Activated CD8-positive, alpha-beta T cell treated with anti-CD3 and anti-CD28 coated beads, Interleukin-2, amount 10 ng/mL, durations not matched to agents 7 days and 5 days (primary cell): ENCODE measurements around the gene TAF1D. TPM values are rescaled to one million over a fixed set of nuclear protein-coding genes. Genes with fewer than 3 reads are reported as not detected.

Experiments
- ATAC-seq: fragments of 150-1000 bp; cut with Tn5 transposase; one replicate; pipeline ENCODE4 v1.10.0; 2021; ENCODE audit warnings: moderate library complexity
- CTCF ChIA-PET: fragments of 350-600 bp; sonication (Branson Sonifier 250); formaldehyde crosslinking; loops from one replicate; lab custom pipeline; 2021; ENCODE audit warnings: antibody characterized with exemption; lab: Charles Lee
- POLR2A ChIA-PET: fragments of 350-600 bp; sonication (Branson Sonifier 250); formaldehyde crosslinking; loops from one replicate; lab custom pipeline; 2021; ENCODE audit warnings: antibody characterized with exemption; lab: Charles Lee
- DNase-seq: peaks from one replicate; pipeline ENCODE4 v3.0.0-alpha.2; 2020
- H3K27ac Mint-ChIP-seq: one replicate; pipeline ENCODE4 v1.8.0; 2021; ENCODE audit warnings: mild to moderate bottlenecking, mixed read lengths
- H3K27me3 Mint-ChIP-seq: one replicate; pipeline ENCODE4 v1.8.0; 2021; ENCODE audit warnings: low read depth, mixed read lengths
- H3K36me3 Mint-ChIP-seq: one replicate; pipeline ENCODE4 v1.8.0; 2021; ENCODE audit warnings: low read depth, mixed read lengths
- H3K4me1 Mint-ChIP-seq: one replicate; pipeline ENCODE4 v1.8.0; 2021; ENCODE audit warnings: low read depth, mixed read lengths
- H3K4me3 Mint-ChIP-seq: one replicate; pipeline ENCODE4 v1.8.0; 2021; ENCODE audit warnings: mild to moderate bottlenecking, mixed read lengths
- H3K9me3 Mint-ChIP-seq: one replicate; pipeline ENCODE4 v1.8.0; 2022; ENCODE audit warnings: mixed read lengths; ENCODE audit not compliant: insufficient read depth
- total RNA-seq, 2 experiments: library from RNA; stranded (reverse); gene quantifications; one replicate each; pipeline ENCODE4 v1.2.3, GENCODE V29; 2021

TAF1D gene
- total RNA-seq, 2 experiments from 2014 or later: 161 to 172 TPM

DNA sequence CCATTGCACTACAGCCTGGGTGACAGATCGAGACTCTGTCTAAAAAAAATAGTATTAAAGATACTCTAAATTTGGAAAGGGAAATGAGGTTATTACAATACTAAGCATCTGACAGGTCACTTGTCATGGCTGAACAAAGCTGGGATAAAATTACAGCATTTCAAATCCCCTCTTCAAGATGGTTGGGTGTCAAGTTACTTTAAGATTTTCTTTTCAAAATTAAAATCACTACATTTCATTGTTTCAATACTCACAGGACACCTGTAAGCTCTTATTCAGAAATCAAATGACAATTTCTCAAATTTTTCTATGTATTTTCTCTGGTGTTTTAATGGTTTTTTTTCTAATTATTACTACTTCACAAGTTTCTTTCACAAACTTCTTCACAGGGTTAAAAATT, 5.7 kb downstream of the TAF1D start:
- ChIA-PET POLR2A (interaction anchor here (0.6 to 9.5 kb wide), 2 partner anchors 16 to 48 kb away, joined by 3 to 161 read pairs; partner anchors contain the start of gene MED17), CTCF (no interaction called here)
- DNase-seq (no peak), ATAC-seq (no peak)
- H3K9me3 Mint-ChIP-seq: no peaks in the 10 kb centered on the region
- H3K4me1 Mint-ChIP-seq: peaks cover 68% of the 10 kb centered on the region
- H3K27ac Mint-ChIP-seq: peak overlapping the region; percentile 67
- H3K4me3 Mint-ChIP-seq: peak overlapping the region; percentile 40
- H3K36me3 Mint-ChIP-seq: peaks cover 90% of the 10 kb centered on the region
- H3K27me3 Mint-ChIP-seq: no peaks in the 10 kb centered on the region

DNA sequence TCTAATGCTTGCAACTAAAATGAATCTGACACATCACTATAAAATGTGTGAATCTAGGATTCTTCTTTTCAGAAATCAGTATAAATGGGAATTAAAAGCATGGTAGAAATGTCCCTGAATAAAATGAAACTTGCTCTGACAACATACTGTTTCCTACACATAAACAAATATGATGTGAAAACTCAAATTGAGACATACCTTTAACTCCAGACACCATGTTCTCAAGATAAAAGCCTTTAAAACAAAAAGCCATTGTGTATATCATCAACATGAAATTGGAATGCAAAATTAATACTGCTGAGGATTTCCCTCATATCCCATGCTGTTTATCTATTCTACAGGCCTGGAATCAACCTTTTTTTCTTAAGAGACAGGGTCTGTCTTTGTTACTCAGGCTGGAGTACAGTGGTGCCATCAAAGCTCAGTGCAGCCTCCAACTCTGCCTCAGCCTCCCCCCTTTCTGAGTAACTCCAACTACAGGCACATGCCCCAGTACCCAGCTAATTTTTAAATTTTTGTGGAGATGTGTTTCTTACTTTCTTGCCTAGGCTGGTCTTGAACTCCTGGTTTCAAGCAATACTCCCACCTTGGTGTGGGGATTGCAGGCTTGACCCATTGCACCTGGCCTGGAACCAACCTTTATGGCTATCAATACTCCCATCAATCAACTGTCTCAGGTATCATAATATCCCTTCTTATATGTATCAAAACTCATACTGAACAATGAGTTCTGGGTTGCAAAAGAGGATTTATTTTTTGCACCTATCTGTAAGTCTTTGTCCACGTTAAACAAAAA, 6.7 kb downstream of the TAF1D start:
- H3K27ac Mint-ChIP-seq: peak overlapping the region; percentile 43
- no peaks in the 10 kb centered on the region for H3K9me3 Mint-ChIP-seq
- ATAC-seq (no peak), DNase-seq (no peak)
- peak overlapping the region; percentile 34 for H3K4me3 Mint-ChIP-seq
- POLR2A ChIA-PET: interaction anchor here (1.5 to 9.5 kb wide), 2 partner anchors 9 to 49 kb away, joined by 3 to 161 read pairs; partner anchors contain the start of gene MED17
- H3K27me3 Mint-ChIP-seq: no peaks in the 10 kb centered on the region
- peaks cover 92% of the 10 kb centered on the region for H3K36me3 Mint-ChIP-seq
- H3K4me1 Mint-ChIP-seq: peaks cover 66% of the 10 kb centered on the region
- CTCF ChIA-PET: no interaction called here

GRCh38 chr11:93733474-93733873, 7.8 kb downstream of the TAF1D start:
- ChIA-PET CTCF (no interaction called here), POLR2A (interaction anchor here (3.3 to 9.5 kb wide), 2 partner anchors 8 to 50 kb away, joined by 22 to 161 read pairs; partner anchors contain the start of genes C11orf54, MED17 and TAF1D)
- Mint-ChIP-seq H3K27ac (peak overlapping the region; percentile 60), H3K4me1 (peaks cover 57% of the 10 kb centered on the region), H3K9me3 (no peaks in the 10 kb centered on the region), H3K4me3 (peak overlapping the region; percentile 7), H3K27me3 (no peaks in the 10 kb centered on the region), H3K36me3 (peaks cover 92% of the 10 kb centered on the region)
- ATAC-seq (no peak), DNase-seq (no peak)

DNA sequence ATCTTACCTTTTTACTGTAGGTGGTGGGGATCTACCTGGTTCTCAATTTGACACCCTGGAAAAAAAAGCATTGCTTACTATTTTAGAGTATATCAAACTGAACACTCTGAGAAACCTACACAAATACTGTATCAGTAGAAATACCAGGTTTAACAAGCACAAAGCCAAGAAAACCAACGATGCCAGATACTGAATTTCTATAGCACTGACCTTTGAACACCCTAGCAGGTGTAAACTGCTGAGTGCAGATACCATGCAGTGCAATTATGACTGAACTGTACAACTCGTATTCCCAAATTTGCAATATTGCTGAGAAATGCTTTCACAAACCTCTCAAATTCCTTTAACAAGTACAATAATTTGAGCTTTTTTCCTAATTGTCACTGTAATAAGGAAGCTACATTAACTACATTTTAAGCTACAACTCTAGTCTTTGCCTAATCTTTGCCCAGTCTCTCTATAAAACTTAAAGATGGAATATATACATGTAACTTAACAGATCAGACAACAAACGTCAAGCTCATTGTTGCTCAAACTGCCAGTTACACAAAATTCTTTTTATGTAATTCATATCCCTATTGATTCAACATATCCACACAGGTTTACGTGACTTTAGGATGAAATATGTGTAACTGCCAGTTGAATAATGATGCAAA, 8.9 kb downstream of the TAF1D start:
- Mint-ChIP-seq H3K9me3 (no peaks in the 10 kb centered on the region), H3K27me3 (no peaks in the 10 kb centered on the region), H3K4me3 (no peak overlapping the region), H3K4me1 (peaks cover 45% of the 10 kb centered on the region), H3K27ac (peak overlapping the region; percentile 12), H3K36me3 (peaks cover 90% of the 10 kb centered on the region)
- ChIA-PET POLR2A (interaction anchor here (3.3 kb wide), 1 partner anchor 9 kb away, joined by 22 read pairs; the partner anchor contains the start of genes C11orf54 and TAF1D), CTCF (interaction anchor here (0.9 kb wide), 1 partner anchor 52 kb away, joined by 3 read pairs; the partner anchor contains the start of gene MED17)
- DNase-seq (no peak), ATAC-seq (no peak)

- Mint-ChIP-seq H3K9me3 (no peaks in the 10 kb centered on the region), H3K27ac (peak overlapping the region; percentile 60)
- POLR2A ChIA-PET: interaction anchor here (1.0 to 3.3 kb wide), 2 partner anchors 11 to 54 kb away, joined by 4 to 22 read pairs; partner anchors contain the start of genes C11orf54, MED17 and TAF1D
Measured at GRCh38 chr11:93730108-93731107, 10.9 kb downstream of the TAF1D start.

GRCh38 chr11:93729129-93729616, 12.1 kb downstream of the TAF1D start:
- H3K4me1 Mint-ChIP-seq: peaks cover 18% of the 10 kb centered on the region
- no peak for ATAC-seq
- ChIA-PET POLR2A (interaction anchor here (0.9 to 1.2 kb wide), 2 partner anchors 12 to 55 kb away, joined by 4 to 5 read pairs; partner anchors contain the start of genes C11orf54, MED17 and TAF1D), CTCF (interaction anchor here (2.1 kb wide), 1 partner anchor 11 kb away, joined by 10 read pairs; the partner anchor contains the start of genes C11orf54 and TAF1D)
- no peak overlapping the region for H3K27ac Mint-ChIP-seq
- no peaks in the 10 kb centered on the region for H3K27me3 Mint-ChIP-seq
- H3K9me3 Mint-ChIP-seq: no peaks in the 10 kb centered on the region
- no peak overlapping the region for H3K4me3 Mint-ChIP-seq
- no peak for DNase-seq
- peaks cover 80% of the 10 kb centered on the region for H3K36me3 Mint-ChIP-seq

More at GRCh38 chr11:93730108-93731107, 10.9 kb downstream of the TAF1D start:
- Mint-ChIP-seq H3K36me3 (peaks cover 84% of the 10 kb centered on the region), H3K4me1 (peaks cover 30% of the 10 kb centered on the region), H3K4me3 (no peak overlapping the region), H3K27me3 (no peaks in the 10 kb centered on the region)
- CTCF ChIA-PET: interaction anchor here (0.6 to 2.1 kb wide), 5 partner anchors 9 to 60 kb away, joined by 3 to 10 read pairs (median 3); partner anchors contain the start of genes C11orf54 and TAF1D
- DNase-seq: no peak
- ATAC-seq: no peak

DNA sequence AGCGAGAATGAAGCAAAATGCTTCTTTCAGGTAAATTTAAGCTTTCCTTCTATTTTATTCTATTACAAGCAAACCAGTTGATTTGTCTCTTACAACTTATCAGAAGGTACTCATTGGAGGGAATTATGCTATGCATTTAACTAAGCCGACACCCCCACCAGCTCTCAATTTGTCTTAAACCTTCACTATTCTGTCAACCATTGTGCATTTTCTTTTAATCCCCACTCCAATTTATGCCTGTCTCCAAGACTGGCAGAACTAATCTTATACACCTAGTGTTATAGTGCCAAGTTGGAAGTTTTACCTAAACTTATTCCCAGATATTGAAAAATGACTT, 12.5 kb downstream of the TAF1D start:
- Mint-ChIP-seq H3K4me1 (peaks cover 16% of the 10 kb centered on the region), H3K9me3 (no peaks in the 10 kb centered on the region), H3K27ac (no peak overlapping the region), H3K36me3 (peaks cover 80% of the 10 kb centered on the region), H3K27me3 (no peaks in the 10 kb centered on the region), H3K4me3 (no peak overlapping the region)
- ATAC-seq (no peak), DNase-seq (no peak)
- ChIA-PET CTCF (interaction anchor here (2.1 kb wide), 1 partner anchor 12 kb away, joined by 10 read pairs; the partner anchor contains the start of genes C11orf54 and TAF1D), POLR2A (interaction anchor here (0.9 to 1.2 kb wide), 2 partner anchors 13 to 55 kb away, joined by 4 to 5 read pairs; partner anchors contain the start of genes C11orf54, MED17 and TAF1D)

GRCh38 chr11:93727985-93728791, 13.1 kb downstream of the TAF1D start:
- H3K4me1 Mint-ChIP-seq: peaks cover 10% of the 10 kb centered on the region

DNA sequence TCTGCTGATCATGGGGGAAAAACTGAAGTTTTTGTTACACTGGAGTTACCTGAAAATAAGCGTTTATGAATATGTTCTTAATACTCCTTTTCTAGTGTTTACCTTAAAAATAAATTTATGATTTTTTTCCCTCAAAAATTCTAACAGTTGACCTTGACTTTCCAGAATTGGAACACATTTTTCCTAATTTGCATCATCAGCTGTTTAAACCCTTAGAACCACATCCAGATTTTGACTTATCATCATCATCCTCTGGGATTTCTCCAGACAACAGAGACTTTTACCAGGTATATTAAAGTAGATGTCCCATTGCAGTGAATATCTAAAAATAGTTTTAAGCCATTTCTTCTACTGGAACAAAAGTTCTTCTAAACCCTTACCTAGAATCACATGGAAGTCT, 17.2 kb downstream of the TAF1D start:
- DNase-seq: no peak

More at GRCh38 chr11:93727985-93728791, 13.1 kb downstream of the TAF1D start:
- H3K9me3 Mint-ChIP-seq: no peaks in the 10 kb centered on the region
- POLR2A ChIA-PET: interaction anchor here (1.2 kb wide), 1 partner anchor 13 kb away, joined by 5 read pairs; the partner anchor contains the start of genes C11orf54 and TAF1D
- H3K27ac Mint-ChIP-seq: peak overlapping the region; percentile 71
- no peak for DNase-seq
- H3K27me3 Mint-ChIP-seq: no peaks in the 10 kb centered on the region
- ATAC-seq: no peak
- peaks cover 77% of the 10 kb centered on the region for H3K36me3 Mint-ChIP-seq
- CTCF ChIA-PET: interaction anchor here (0.8 to 2.1 kb wide), 4 partner anchors 9 to 73 kb away, joined by 3 to 10 read pairs (median 6); partner anchors contain the start of genes C11orf54 and TAF1D
- no peak overlapping the region for H3K4me3 Mint-ChIP-seq

More for the DNA sequence above, 17.2 kb downstream of the TAF1D start:
- Mint-ChIP-seq H3K4me3 (no peak overlapping the region), H3K27ac (no peak overlapping the region), H3K4me1 (peaks cover 7% of the 10 kb centered on the region), H3K27me3 (no peaks in the 10 kb centered on the region), H3K36me3 (peaks cover 68% of the 10 kb centered on the region), H3K9me3 (no peaks in the 10 kb centered on the region)
- ChIA-PET POLR2A (interaction anchor here (0.7 to 1.2 kb wide), 2 partner anchors 17 to 60 kb away, joined by 3 to 7 read pairs; partner anchors contain the start of genes C11orf54, MED17 and TAF1D), CTCF (interaction anchor here (1.0 kb wide), 1 partner anchor 16 kb away, joined by 3 read pairs; no protein-coding TSS in a partner anchor)
- no peak for ATAC-seq
